Neural cell (in vitro differentiated cells): ENCODE data around the gene APOBEC3H. TPM values are rescaled to one million over a fixed set of nuclear protein-coding genes. Genes with fewer than 3 reads are reported as not detected.

Experiments
- H2AFZ ChIP-seq: fragments of 200-600, 300-800 bp; sonication (generic), shearing (Covaris generic); 2 replicates; pipeline ENCODE4 v1.6.0; 2014; ENCODE audit warnings: low read depth, mild to moderate bottlenecking, antibody characterized with exemption, low read length, moderate library complexity
- H3F3A ChIP-seq: fragments of 200-600 bp; shearing (Covaris generic); 2 replicates; pipeline ENCODE4 v1.6.1; 2016; ENCODE audit warnings: mild to moderate bottlenecking, moderate library complexity, mixed read lengths, antibody characterized with exemption, low read length; ENCODE audit not compliant: insufficient read depth, poor library complexity, severe bottlenecking
- H3K27ac ChIP-seq: fragments of 200-600, 300-800 bp; sonication (generic), shearing (Covaris generic); 2 replicates; pipeline ENCODE4 v1.5.1; 2014; ENCODE audit warnings: mild to moderate bottlenecking, low read length, moderate library complexity
- H3K27me3 ChIP-seq: fragments of 300-800, 200-600 bp; sonication (generic), shearing (Covaris generic); 2 replicates; pipeline ENCODE4 v1.6.0; 2014; ENCODE audit warnings: mild to moderate bottlenecking, low read depth, low read length, moderate library complexity; ENCODE audit not compliant: insufficient read depth
- H3K36me3 ChIP-seq: fragments of 300-800, 200-600 bp; sonication (generic), shearing (Covaris generic); 2 replicates; pipeline ENCODE4 v1.5.1; 2014; ENCODE audit warnings: mild to moderate bottlenecking, antibody characterized with exemption, low read length, moderate library complexity; ENCODE audit not compliant: insufficient read depth
- H3K4me2 ChIP-seq: fragments of 300-800, 200-600 bp; sonication (generic), shearing (Covaris generic); 2 replicates; pipeline ENCODE4 v1.6.0; 2014; ENCODE audit warnings: mild to moderate bottlenecking, low read length
- H3K4me3 ChIP-seq: fragments of 300-800, 200-600 bp; sonication (generic), shearing (Covaris generic); 2 replicates; pipeline ENCODE4 v1.5.1; 2014; ENCODE audit warnings: mild to moderate bottlenecking, low read length, moderate library complexity
- H3K79me2 ChIP-seq: fragments of 200-600 bp; shearing (Covaris generic); replicated peaks from 2 replicates; pipeline ENCODE4 v1.6.0; 2014; ENCODE audit warnings: mild to moderate bottlenecking, low read length, moderate library complexity; ENCODE audit not compliant: insufficient read depth
- H3K9ac ChIP-seq: fragments of 300-800, 200-600 bp; sonication (generic), shearing (Covaris generic); 2 replicates; pipeline ENCODE4 v1.6.1; 2016; ENCODE audit warnings: mild to moderate bottlenecking, low read length, mixed read lengths
- H3K9me2 ChIP-seq: fragments of 200-600 bp; shearing (Covaris generic); 2 replicates; pipeline ENCODE4 v1.6.1; 2016; ENCODE audit warnings: mild to moderate bottlenecking, low read length, mixed read lengths; ENCODE audit not compliant: insufficient read depth
- H3K9me3 ChIP-seq: fragments of 200-600, 300-800 bp; sonication (generic), shearing (Covaris generic); 2 replicates; pipeline ENCODE4 v1.6.1; 2016; ENCODE audit warnings: mild to moderate bottlenecking, mixed run types, low read length, moderate library complexity, mixed read lengths
- H4K20me1 ChIP-seq: fragments of 200-600 bp; shearing (Covaris generic); 2 replicates; pipeline ENCODE4 v1.6.1; 2016; ENCODE audit warnings: mild to moderate bottlenecking, mixed run types; ENCODE audit not compliant: insufficient read depth
- EP300 ChIP-seq: fragments of 450-650 bp; conservative IDR thresholded peaks from 2 replicates; pipeline ENCODE4 v1.6.1; 2014; ENCODE audit warnings: antibody characterized with exemption, mild to moderate bottlenecking, moderate library complexity; ENCODE audit not compliant: poor library complexity, severe bottlenecking
- EZH2 ChIP-seq: fragments of 200-600, 300-800 bp; shearing (Covaris generic), sonication (generic); IDR thresholded peaks from 2 replicates; pipeline ENCODE4 v1.6.1; 2014; ENCODE audit warnings: antibody characterized with exemption, low read length, borderline replicate concordance, mild to moderate bottlenecking; ENCODE audit not compliant: insufficient read depth, poor library complexity, severe bottlenecking
- MXI1 ChIP-seq: fragments of 450-650 bp; conservative IDR thresholded peaks from 2 replicates; pipeline ENCODE4 v1.6.1; 2014; ENCODE audit warnings: antibody characterized with exemption, mild to moderate bottlenecking; ENCODE audit not compliant: poor library complexity, severe bottlenecking
- POLR2AphosphoS5 ChIP-seq: IDR thresholded peaks from 2 replicates; pipeline ENCODE4 v1.6.1; 2012
- RAD21 ChIP-seq: fragments of 450-650 bp; conservative IDR thresholded peaks from 2 replicates; pipeline ENCODE4 v1.6.1; 2014; ENCODE audit warnings: antibody characterized with exemption, mild to moderate bottlenecking, moderate library complexity
- SMC3 ChIP-seq: fragments of 450-650 bp; conservative IDR thresholded peaks from 2 replicates; pipeline ENCODE4 v1.6.1; 2014; ENCODE audit warnings: antibody characterized with exemption, mild to moderate bottlenecking, moderate library complexity; ENCODE audit not compliant: poor library complexity
- TAF1 ChIP-seq: IDR thresholded peaks from 2 replicates; pipeline ENCODE4 v1.6.1; 2012; ENCODE audit warnings: low read depth
- polyA plus RNA-seq: library from polyadenylated mRNA; depleted of rRNA; stranded (reverse); fragments of >200 nt; gene quantifications from 2 replicates; pipeline ENCODE4 v1.2.3, GENCODE V29; 2014
- TF ChIP-seq, protein P1 (sequence below): fragments of 450-650 bp; IDR thresholded peaks from 2 replicates; pipeline ENCODE4 v1.5.1; 2014; ENCODE audit warnings: antibody characterized with exemption, mild to moderate bottlenecking, moderate library complexity; ENCODE audit not compliant: poor library complexity, severe bottlenecking
- TF ChIP-seq, protein P2 (sequence below): IDR thresholded peaks from 2 replicates; pipeline ENCODE4 v1.6.1; 2012; ENCODE audit warnings: borderline replicate concordance

Gene APOBEC3H
- polyA plus RNA-seq, 1 donor from 2014 or later = not detected

DNA sequence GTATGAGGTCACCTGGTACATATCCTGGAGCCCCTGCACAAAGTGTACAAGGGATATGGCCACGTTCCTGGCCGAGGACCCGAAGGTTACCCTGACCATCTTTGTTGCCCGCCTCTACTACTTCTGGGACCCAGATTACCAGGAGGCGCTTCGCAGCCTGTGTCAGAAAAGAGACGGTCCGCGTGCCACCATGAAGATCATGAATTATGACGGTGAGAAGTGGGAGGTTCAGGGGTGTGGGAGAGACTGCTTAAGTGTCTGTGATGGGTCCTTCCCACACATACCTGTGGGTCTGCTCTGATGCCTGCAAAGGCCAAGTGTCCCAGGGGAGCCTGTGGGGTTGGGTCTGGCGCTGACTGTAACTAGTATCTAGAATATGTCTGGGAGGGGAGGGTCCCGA lies 16.0 kb upstream of the APOBEC3H start:
- Histone ChIP-seq H4K20me1 (no peaks in the 10 kb centered on the region), H3K36me3 (no peaks in the 10 kb centered on the region), H3K4me2 (no peak overlapping the region), H3K9ac (no peak overlapping the region), H3K9me2 (no peaks in the 10 kb centered on the region), H3F3A (no peaks in the 10 kb centered on the region), H3K4me3 (no peak overlapping the region), H3K79me2 (no peaks in the 10 kb centered on the region), H3K27me3 (no peaks in the 10 kb centered on the region), H2AFZ (no peak overlapping the region), H3K27ac (no peak overlapping the region), H3K9me3 (no peaks in the 10 kb centered on the region)
- no peak for TF ChIP-seq EZH2
- TF ChIP-seq MXI1 = no peak
- no peak for TF ChIP-seq RAD21
- TF ChIP-seq, protein P1, sequence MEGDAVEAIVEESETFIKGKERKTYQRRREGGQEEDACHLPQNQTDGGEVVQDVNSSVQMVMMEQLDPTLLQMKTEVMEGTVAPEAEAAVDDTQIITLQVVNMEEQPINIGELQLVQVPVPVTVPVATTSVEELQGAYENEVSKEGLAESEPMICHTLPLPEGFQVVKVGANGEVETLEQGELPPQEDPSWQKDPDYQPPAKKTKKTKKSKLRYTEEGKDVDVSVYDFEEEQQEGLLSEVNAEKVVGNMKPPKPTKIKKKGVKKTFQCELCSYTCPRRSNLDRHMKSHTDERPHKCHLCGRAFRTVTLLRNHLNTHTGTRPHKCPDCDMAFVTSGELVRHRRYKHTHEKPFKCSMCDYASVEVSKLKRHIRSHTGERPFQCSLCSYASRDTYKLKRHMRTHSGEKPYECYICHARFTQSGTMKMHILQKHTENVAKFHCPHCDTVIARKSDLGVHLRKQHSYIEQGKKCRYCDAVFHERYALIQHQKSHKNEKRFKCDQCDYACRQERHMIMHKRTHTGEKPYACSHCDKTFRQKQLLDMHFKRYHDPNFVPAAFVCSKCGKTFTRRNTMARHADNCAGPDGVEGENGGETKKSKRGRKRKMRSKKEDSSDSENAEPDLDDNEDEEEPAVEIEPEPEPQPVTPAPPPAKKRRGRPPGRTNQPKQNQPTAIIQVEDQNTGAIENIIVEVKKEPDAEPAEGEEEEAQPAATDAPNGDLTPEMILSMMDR = no peak
- TF ChIP-seq TAF1 = no peak
- no peak for TF ChIP-seq EP300
- TF ChIP-seq, protein P2, sequence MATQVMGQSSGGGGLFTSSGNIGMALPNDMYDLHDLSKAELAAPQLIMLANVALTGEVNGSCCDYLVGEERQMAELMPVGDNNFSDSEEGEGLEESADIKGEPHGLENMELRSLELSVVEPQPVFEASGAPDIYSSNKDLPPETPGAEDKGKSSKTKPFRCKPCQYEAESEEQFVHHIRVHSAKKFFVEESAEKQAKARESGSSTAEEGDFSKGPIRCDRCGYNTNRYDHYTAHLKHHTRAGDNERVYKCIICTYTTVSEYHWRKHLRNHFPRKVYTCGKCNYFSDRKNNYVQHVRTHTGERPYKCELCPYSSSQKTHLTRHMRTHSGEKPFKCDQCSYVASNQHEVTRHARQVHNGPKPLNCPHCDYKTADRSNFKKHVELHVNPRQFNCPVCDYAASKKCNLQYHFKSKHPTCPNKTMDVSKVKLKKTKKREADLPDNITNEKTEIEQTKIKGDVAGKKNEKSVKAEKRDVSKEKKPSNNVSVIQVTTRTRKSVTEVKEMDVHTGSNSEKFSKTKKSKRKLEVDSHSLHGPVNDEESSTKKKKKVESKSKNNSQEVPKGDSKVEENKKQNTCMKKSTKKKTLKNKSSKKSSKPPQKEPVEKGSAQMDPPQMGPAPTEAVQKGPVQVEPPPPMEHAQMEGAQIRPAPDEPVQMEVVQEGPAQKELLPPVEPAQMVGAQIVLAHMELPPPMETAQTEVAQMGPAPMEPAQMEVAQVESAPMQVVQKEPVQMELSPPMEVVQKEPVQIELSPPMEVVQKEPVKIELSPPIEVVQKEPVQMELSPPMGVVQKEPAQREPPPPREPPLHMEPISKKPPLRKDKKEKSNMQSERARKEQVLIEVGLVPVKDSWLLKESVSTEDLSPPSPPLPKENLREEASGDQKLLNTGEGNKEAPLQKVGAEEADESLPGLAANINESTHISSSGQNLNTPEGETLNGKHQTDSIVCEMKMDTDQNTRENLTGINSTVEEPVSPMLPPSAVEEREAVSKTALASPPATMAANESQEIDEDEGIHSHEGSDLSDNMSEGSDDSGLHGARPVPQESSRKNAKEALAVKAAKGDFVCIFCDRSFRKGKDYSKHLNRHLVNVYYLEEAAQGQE = no peak
- TF ChIP-seq POLR2AphosphoS5 = no peak
- no peak for TF ChIP-seq SMC3

DNA sequence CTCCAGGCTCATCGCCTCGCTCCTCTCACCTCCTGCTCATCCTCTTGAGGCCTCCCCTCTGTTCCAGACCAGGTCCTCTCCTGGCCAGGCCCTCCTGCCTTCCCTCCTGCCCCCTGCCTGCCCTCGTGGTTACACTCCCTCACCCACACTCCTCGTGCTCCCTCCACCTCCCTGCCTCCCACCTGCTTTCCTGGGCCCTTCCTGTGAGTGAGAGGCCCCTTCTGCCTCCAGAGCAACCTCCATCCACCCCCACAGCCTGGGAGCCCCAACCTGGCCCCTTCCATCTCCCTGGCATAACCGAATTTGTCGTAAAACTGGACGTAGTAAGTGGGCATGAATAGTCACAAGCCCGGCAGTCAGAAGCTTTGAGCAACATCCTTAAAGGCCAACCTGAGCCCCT lies 15.4 kb upstream of the APOBEC3H start:
- H3K9ac ChIP-seq = no peak overlapping the region
- H3K27ac ChIP-seq = no peak overlapping the region
- TF ChIP-seq POLR2AphosphoS5 = no peak
- no peak for TF ChIP-seq TAF1
- TF ChIP-seq, protein P1 = no peak
- TF ChIP-seq EZH2 = no peak
- TF ChIP-seq, protein P2 = no peak
- no peak for TF ChIP-seq RAD21
- TF ChIP-seq MXI1 = no peak
- H3K27me3 ChIP-seq = no peaks in the 10 kb centered on the region
- no peaks in the 10 kb centered on the region for H3K79me2 ChIP-seq
- no peaks in the 10 kb centered on the region for H3K9me2 ChIP-seq
- no peaks in the 10 kb centered on the region for H3K36me3 ChIP-seq
- H4K20me1 ChIP-seq = no peaks in the 10 kb centered on the region
- H3K4me3 ChIP-seq = no peak overlapping the region
- no peaks in the 10 kb centered on the region for H3K9me3 ChIP-seq
- H3F3A ChIP-seq = no peaks in the 10 kb centered on the region
- no peak overlapping the region for H3K4me2 ChIP-seq
- no peak overlapping the region for H2AFZ ChIP-seq
